ENCODE measurements around the gene S100A2. TPM values are rescaled to one million over a fixed set of nuclear protein-coding genes. Genes with fewer than 3 reads are reported as not detected.

S100A2 gene
- total RNA-seq = 1.8 and 2.1 TPM in 2 replicates

DNA sequence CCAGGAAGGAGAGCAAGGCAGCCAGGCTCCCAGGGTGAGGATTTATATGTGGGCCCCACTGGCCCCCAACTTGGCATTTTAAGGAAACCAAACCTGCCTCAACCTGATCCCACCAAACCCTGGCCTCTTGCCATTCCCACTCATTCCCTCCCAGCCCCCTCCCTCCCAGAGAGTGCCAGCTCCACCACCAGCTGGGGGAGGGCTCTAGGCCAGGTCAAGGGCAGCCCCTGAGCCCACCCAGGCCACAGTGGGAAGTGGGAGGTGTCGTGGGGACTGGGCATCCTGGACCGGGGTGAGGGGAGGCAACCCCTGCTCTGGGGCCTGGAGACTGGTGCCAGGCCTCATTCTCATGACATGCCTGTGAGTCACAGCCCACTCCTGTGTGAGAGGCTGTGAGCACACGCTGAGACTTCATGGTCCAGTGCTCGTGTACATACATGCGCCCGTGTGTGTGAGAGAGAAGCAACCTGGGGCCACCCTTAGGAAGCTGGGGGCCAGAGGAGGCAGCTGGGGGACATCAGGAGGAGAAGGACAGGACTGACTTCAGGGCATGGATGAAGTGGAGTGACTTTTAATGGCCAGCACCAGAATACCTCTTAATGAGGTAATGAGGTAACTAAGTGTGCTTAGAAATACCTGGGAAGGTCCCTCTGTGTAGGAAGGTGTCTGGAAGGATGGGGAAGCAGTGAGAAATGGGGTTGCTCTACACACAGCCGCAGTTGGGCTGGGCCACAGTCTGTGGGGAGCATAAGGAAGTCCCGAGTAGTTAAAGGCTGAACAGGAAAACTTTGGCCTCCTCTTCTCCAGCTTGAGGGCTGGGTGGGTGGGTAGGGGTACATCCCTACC lies at the start of gene S100A2:
Gene S100A2, minus strand, starts transcription at position 316 of the 846 bp plus-strand sequence. CDS start 1,967 bp downstream, outside the sequence.
- Histone ChIP-seq H3K4me3 (ENCODE audit: insufficient read depth, low read length) (peak within 1 kb of the TSS; percentile 31), H2AFZ (ENCODE audit: low read length) (peak within 1 kb of the TSS; percentile 73)

GRCh38 chr1:153615406-153615805 lies 49.8 kb upstream of the S100A2 start:
- TF ChIP-seq CTCF (IDR thresholded peaks at IDR 0.05; ENCODE audit: extremely low read depth, low read depth, low read length) = no peak

More for the DNA sequence above, at the start of gene S100A2:
- Histone ChIP-seq H3K4me1 (ENCODE audit: insufficient read depth, low read length) (peaks cover 36% of the 10 kb centered on the region), H3K36me3 (ENCODE audit: insufficient read depth, low read length) (no peaks in the 10 kb centered on the region), H3K27me3 (ENCODE audit: insufficient read depth, low read length) (no peaks in the 10 kb centered on the region), H3K79me2 (ENCODE audit: insufficient read depth, low read length) (no peaks in the 10 kb centered on the region), H3K27ac (ENCODE audit: low read depth, low read length) (peak within 1 kb of the TSS; percentile 100), H4K20me1 (ENCODE audit: insufficient read depth, low read length) (no peaks in the 10 kb centered on the region), H3K9me3 (ENCODE audit: low read depth, low read length) (no peaks in the 10 kb centered on the region), H3K4me2 (ENCODE audit: insufficient read depth, low read length) (peak within 1 kb of the TSS; percentile 70)
- DNase-seq (ENCODE audit: insufficient read length, low spot score, missing footprints) = peak; percentile 94
- TF ChIP-seq CTCF (IDR thresholded peaks at IDR 0.05; ENCODE audit: extremely low read depth, low read depth, low read length) = no peak

GRCh38 chr1:153614906-153615305 lies 49.3 kb upstream of the S100A2 start:
- Histone ChIP-seq H2AFZ (ENCODE audit: low read length) (no peak overlapping the region), H3K27me3 (ENCODE audit: insufficient read depth, low read length) (no peaks in the 10 kb centered on the region), H3K79me2 (ENCODE audit: insufficient read depth, low read length) (peaks cover 35% of the 10 kb centered on the region), H3K4me2 (ENCODE audit: insufficient read depth, low read length) (no peak overlapping the region), H3K4me3 (ENCODE audit: insufficient read depth, low read length) (no peak overlapping the region), H3K9me3 (ENCODE audit: low read depth, low read length) (no peaks in the 10 kb centered on the region), H3K27ac (ENCODE audit: low read depth, low read length) (no peak overlapping the region), H3K36me3 (ENCODE audit: insufficient read depth, low read length) (peaks cover 19% of the 10 kb centered on the region), H4K20me1 (ENCODE audit: insufficient read depth, low read length) (peaks cover 18% of the 10 kb centered on the region), H3K4me1 (ENCODE audit: insufficient read depth, low read length) (peaks cover 29% of the 10 kb centered on the region)
- no peak for TF ChIP-seq CTCF (IDR thresholded peaks at IDR 0.05; ENCODE audit: extremely low read depth, low read depth, low read length)
- no peak for DNase-seq (ENCODE audit: insufficient read length, low spot score, missing footprints)

More at GRCh38 chr1:153615406-153615805, 49.8 kb upstream of the S100A2 start:
- no peak for DNase-seq (ENCODE audit: insufficient read length, low spot score, missing footprints)
- Histone ChIP-seq H3K4me1 (ENCODE audit: insufficient read depth, low read length) (peaks cover 24% of the 10 kb centered on the region), H3K79me2 (ENCODE audit: insufficient read depth, low read length) (peaks cover 30% of the 10 kb centered on the region), H4K20me1 (ENCODE audit: insufficient read depth, low read length) (peaks cover 14% of the 10 kb centered on the region), H3K27ac (ENCODE audit: low read depth, low read length) (no peak overlapping the region), H3K4me2 (ENCODE audit: insufficient read depth, low read length) (no peak overlapping the region), H3K4me3 (ENCODE audit: insufficient read depth, low read length) (no peak overlapping the region), H3K27me3 (ENCODE audit: insufficient read depth, low read length) (no peaks in the 10 kb centered on the region), H2AFZ (ENCODE audit: low read length) (no peak overlapping the region), H3K9me3 (ENCODE audit: low read depth, low read length) (no peaks in the 10 kb centered on the region), H3K36me3 (ENCODE audit: insufficient read depth, low read length) (peaks cover 24% of the 10 kb centered on the region)

DNA sequence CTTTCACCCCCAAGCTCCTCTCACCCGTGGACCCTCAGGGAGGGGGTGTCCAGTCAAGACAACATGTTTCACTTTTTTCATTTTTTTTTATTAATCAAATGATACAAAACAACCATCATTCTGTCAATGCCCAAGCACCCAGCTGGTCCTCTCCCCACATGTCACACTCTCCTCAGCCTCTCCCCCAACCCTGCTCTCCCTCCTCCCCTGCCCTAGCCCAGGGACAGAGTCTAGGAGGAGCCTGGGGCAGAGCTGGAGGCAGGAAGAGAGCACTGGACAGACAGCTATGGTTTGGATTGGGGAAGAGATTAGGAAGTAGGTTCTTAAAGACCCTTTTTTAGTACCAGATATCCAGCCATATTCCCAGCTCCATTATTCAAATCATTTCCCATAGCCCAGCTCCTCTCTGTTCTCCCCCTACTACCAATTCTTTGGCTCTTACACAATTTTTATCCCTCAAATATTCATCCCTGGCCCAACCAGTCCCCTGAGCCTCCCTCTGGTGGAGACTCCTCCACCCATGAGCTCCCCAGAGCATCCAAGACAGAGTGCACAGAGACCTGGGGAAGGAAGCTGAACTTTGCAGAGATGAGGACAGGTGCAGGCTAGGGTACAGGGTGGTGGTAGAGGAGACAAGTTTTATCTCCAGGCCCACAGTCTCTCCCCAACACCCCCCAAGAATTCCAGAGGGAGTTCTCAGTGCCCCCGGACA lies 48.7 kb upstream of the S100A2 start:
- TF ChIP-seq CTCF (IDR thresholded peaks at IDR 0.05; ENCODE audit: extremely low read depth, low read depth, low read length) = no peak
- no peaks in the 10 kb centered on the region for H3K27me3 ChIP-seq (ENCODE audit: insufficient read depth, low read length)
- peaks cover 18% of the 10 kb centered on the region for H4K20me1 ChIP-seq (ENCODE audit: insufficient read depth, low read length)
- H3K9me3 ChIP-seq (ENCODE audit: low read depth, low read length) = no peaks in the 10 kb centered on the region
- peaks cover 39% of the 10 kb centered on the region for H3K79me2 ChIP-seq (ENCODE audit: insufficient read depth, low read length)
- H3K4me2 ChIP-seq (ENCODE audit: insufficient read depth, low read length) = no peak overlapping the region
- peaks cover 13% of the 10 kb centered on the region for H3K36me3 ChIP-seq (ENCODE audit: insufficient read depth, low read length)
- peak; percentile 63 for DNase-seq (ENCODE audit: insufficient read length, low spot score, missing footprints)
- peak overlapping the region; percentile 14 for H2AFZ ChIP-seq (ENCODE audit: low read length)
- no peak overlapping the region for H3K4me3 ChIP-seq (ENCODE audit: insufficient read depth, low read length)
- H3K27ac ChIP-seq (ENCODE audit: low read depth, low read length) = no peak overlapping the region
- H3K4me1 ChIP-seq (ENCODE audit: insufficient read depth, low read length) = peaks cover 34% of the 10 kb centered on the region
